ENCODE data around the gene DCDC2. TPM values are rescaled to one million over a fixed set of nuclear protein-coding genes. Genes with fewer than 3 reads are reported as not detected.
"Not testable (repeated sequence)": the region's sequence is repeated elsewhere in the genome, so short reads cannot be mapped to it uniquely, and the experiment has no call there.

Gene DCDC2
- total RNA-seq, 4 donors from 2014 or later, result 0.64 to 1.6 (median 1.2) TPM; not detected in 1

DNA sequence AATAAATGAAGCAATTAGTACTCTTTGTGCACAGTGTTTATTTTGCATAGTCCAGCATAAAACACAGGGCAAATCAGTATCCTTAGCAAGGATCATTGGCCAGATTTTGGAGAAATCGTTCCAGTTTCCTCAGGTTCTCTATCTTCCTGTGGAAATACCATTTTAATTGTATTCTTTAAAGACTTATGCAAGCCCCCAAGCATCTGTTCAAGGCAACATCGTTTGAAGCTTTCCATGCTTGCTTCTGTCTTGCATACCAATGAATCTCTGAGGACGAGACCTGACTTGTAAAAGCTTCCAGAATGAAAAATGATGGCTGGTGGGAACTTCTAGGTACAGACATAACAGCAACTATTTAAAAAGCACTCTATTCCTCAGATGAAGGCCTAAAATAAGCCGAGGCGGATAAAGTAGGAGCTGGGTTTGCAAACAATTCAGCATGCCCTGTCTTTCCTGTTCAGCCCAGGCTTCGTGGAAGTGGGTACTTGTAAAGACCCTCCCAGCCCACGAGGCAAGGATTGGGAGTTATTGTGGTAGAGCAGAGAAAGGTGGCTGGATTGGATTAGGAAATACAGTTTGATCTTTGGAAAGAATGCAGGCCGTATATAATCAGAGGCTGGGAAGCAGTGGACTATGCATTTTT, 210.2 kb downstream of the DCDC2 start:
- in situ Hi-C loops (cut with MboI; ENCODE audit: low pct_ligation_motif_present in 1 of 4, low pct_unique_long_range_greater_than_20kb in 1 of 4, low sequenced_read_pairs in 3 of 4), result no loop called here
- 52 to 55% methylated on average over 6 to 8 of the region's 8 CpGs for WGBS, 2 donors (ENCODE audit: low coverage in 1 of 2)

GRCh38 chr6:24146871-24147270, 211.0 kb downstream of the DCDC2 start:
- H3K27me3 ChIP-seq, result no peaks in the 10 kb centered on the region
- H3K9me3 ChIP-seq, result no peaks in the 10 kb centered on the region
- in situ Hi-C loops (cut with MboI; ENCODE audit: low pct_ligation_motif_present in 1 of 4, low pct_unique_long_range_greater_than_20kb in 1 of 4, low sequenced_read_pairs in 3 of 4), result no loop called here
- TF ChIP-seq EP300 (IDR thresholded peaks at IDR 0.05; ENCODE audit: low read depth) (no peak), CTCF (IDR thresholded peaks at IDR 0.05) (no peak), POLR2A (IDR thresholded peaks at IDR 0.05) (no peak), POLR2AphosphoS5 (IDR thresholded peaks at IDR 0.05) (no peak)
- no peak overlapping the region for H3K27ac ChIP-seq
- H3K4me1 ChIP-seq, result no peaks in the 10 kb centered on the region
- 87 to 93% methylated on average over 3 of the region's 3 CpGs for WGBS, 2 donors (ENCODE audit: low coverage in 1 of 2)
- intact Hi-C loops (cut with DNase I; ENCODE audit: low total_unique reads), result no loop called here
- no peak overlapping the region for H3K4me3 ChIP-seq
- H3K36me3 ChIP-seq, result no peaks in the 10 kb centered on the region
- no peak for DNase-seq

More for the DNA sequence above, 210.2 kb downstream of the DCDC2 start:
- DNase-seq, result no peak
- Histone ChIP-seq H3K4me1 (no peaks in the 10 kb centered on the region), H3K9me3 (no peaks in the 10 kb centered on the region), H3K4me3 (no peak overlapping the region), H3K36me3 (no peaks in the 10 kb centered on the region), H3K27ac (no peak overlapping the region), H3K27me3 (no peaks in the 10 kb centered on the region)
- intact Hi-C loops (cut with DNase I; ENCODE audit: low total_unique reads), result no loop called here
- no peak for TF ChIP-seq EP300 (IDR thresholded peaks at IDR 0.05; ENCODE audit: low read depth)

GRCh38 chr6:24145690-24146131, 212.1 kb downstream of the DCDC2 start:
- intact Hi-C loops (cut with DNase I; ENCODE audit: low total_unique reads) (no loop called here), in situ Hi-C loops (cut with MboI; ENCODE audit: low pct_ligation_motif_present in 1 of 4, low pct_unique_long_range_greater_than_20kb in 1 of 4, low sequenced_read_pairs in 3 of 4) (no loop called here)
- Histone ChIP-seq H3K9me3 (no peaks in the 10 kb centered on the region), H3K4me1 (no peaks in the 10 kb centered on the region), H3K27me3 (no peaks in the 10 kb centered on the region), H3K27ac (no peak overlapping the region), H3K36me3 (no peaks in the 10 kb centered on the region), H3K4me3 (no peak overlapping the region)
- TF ChIP-seq EP300 (IDR thresholded peaks at IDR 0.05; ENCODE audit: low read depth) (no peak), POLR2A (IDR thresholded peaks at IDR 0.05) (no peak), CTCF (IDR thresholded peaks at IDR 0.05) (no peak)
- DNase-seq, result no peak
- 73 to 100% methylated on average over 1 to 9 of the region's 9 CpGs for WGBS, 2 donors (ENCODE audit: low coverage in 1 of 2)

- WGBS, 2 donors (ENCODE audit: low coverage in 1 of 2), result 89 to 100% methylated on average over 4 to 8 of the region's 8 CpGs
- H3K9me3 ChIP-seq; H3K36me3 ChIP-seq; in situ Hi-C loops (cut with MboI; ENCODE audit: low pct_ligation_motif_present in 1 of 4, low pct_unique_long_range_greater_than_20kb in 1 of 4, low sequenced_read_pairs in 3 of 4); DNase-seq; H3K4me3 ChIP-seq; H3K27me3 ChIP-seq; H3K27ac ChIP-seq; intact Hi-C loops (cut with DNase I; ENCODE audit: low total_unique reads); H3K4me1 ChIP-seq: not testable (repeated sequence)
Observed at GRCh38 chr6:24142733-24143132, 215.1 kb downstream of the DCDC2 start.

- in situ Hi-C loops (cut with MboI; ENCODE audit: low pct_ligation_motif_present in 1 of 4, low pct_unique_long_range_greater_than_20kb in 1 of 4, low sequenced_read_pairs in 3 of 4), result no loop called here
- no peak for DNase-seq
- TF ChIP-seq CTCF (IDR thresholded peaks at IDR 0.05) (no peak), POLR2A (IDR thresholded peaks at IDR 0.05) (no peak), EP300 (IDR thresholded peaks at IDR 0.05; ENCODE audit: low read depth) (no peak)
- Histone ChIP-seq H3K4me1 (no peaks in the 10 kb centered on the region), H3K4me3 (no peak overlapping the region), H3K27ac (no peak overlapping the region), H3K27me3 (no peaks in the 10 kb centered on the region), H3K36me3 (no peaks in the 10 kb centered on the region), H3K9me3 (no peaks in the 10 kb centered on the region)
- intact Hi-C loops (cut with DNase I; ENCODE audit: low total_unique reads), result no loop called here
- 90% methylated on average over 13 of the region's 13 CpGs; no CpG with 5 or more reads in 1 of the 2 donors for WGBS, 2 donors (ENCODE audit: low coverage in 1 of 2)
Observed at GRCh38 chr6:24140591-24140990, 217.3 kb downstream of the DCDC2 start.

All from transverse colon (tissue), 4 donors.